Measurements from ENCODE around the gene LRRC30. TPM values are rescaled to one million over a fixed set of nuclear protein-coding genes. Genes with fewer than 3 reads are reported as not detected.

The LRRC30 gene
- total and polyA plus RNA-seq, 11 donors: not detected

GRCh38 chr18:7255054-7255453, 24.2 kb downstream of the LRRC30 start:
- Histone ChIP-seq H3K4me1 (peaks cover 0 to 28% (median 10%) of the 10 kb centered on the region in 12 donors), H3K36me3 (no peaks in the 10 kb centered on the region), H3K4me3 (no peak overlapping the region), H3K27ac (peak overlapping the region in 3 of 12 donors; percentile 46 to 56 (median 46)), H3K27me3 (no peaks in the 10 kb centered on the region), H3K9me3 (no peaks in the 10 kb centered on the region)
- DNase-seq: no peak
- TF ChIP-seq POLR2A (IDR thresholded peaks at IDR 0.05): no peak
- TF ChIP-seq CTCF (IDR thresholded peaks at IDR 0.05): no peak
- intact Hi-C loops (cut with DNase I): no loop called here
- 59 to 71% (median 68%) methylated on average over 8 of the region's 8 CpGs for WGBS, 4 donors
- ATAC-seq: peak in 3 of 4 donors; percentile 33 to 57 (median 44)

DNA sequence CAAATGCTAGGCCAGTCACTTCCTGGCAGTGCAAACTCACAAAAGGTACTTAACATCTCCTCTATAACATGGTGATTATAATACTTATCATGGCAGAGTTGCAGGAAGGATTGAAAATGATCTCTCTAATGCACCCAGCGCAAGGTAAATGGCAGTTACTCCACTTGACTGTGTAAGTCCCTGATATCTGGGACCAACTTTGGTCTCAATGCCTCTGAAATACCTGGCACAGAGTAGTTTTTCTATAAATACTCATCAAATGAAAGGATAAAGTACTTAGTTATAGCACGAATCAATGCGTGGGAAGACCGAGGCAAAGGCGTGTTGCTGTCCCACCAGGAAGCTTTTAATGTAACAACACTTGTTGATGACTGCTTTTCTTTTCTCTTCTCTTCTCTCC, 24.8 kb downstream of the LRRC30 start:
- H3K27me3 ChIP-seq: no peaks in the 10 kb centered on the region
- TF ChIP-seq POLR2A (IDR thresholded peaks at IDR 0.05) (no peak), CTCF (IDR thresholded peaks at IDR 0.05) (no peak)
- ATAC-seq: peak in 2 of 4 donors; percentile 57
- no peaks in the 10 kb centered on the region for H3K9me3 ChIP-seq
- H3K27ac ChIP-seq: peak overlapping the region in 4 of 12 donors; percentile 45 to 56 (median 46)
- intact Hi-C loops (cut with DNase I): no loop called here
- peaks cover 0 to 31% (median 12%) of the 10 kb centered on the region in 12 donors for H3K4me1 ChIP-seq
- H3K36me3 ChIP-seq: no peaks in the 10 kb centered on the region
- H3K4me3 ChIP-seq: no peak overlapping the region
- no peak for DNase-seq
- 42 to 71% (median 64%) methylated on average over 5 of the region's 5 CpGs for WGBS, 4 donors

DNA sequence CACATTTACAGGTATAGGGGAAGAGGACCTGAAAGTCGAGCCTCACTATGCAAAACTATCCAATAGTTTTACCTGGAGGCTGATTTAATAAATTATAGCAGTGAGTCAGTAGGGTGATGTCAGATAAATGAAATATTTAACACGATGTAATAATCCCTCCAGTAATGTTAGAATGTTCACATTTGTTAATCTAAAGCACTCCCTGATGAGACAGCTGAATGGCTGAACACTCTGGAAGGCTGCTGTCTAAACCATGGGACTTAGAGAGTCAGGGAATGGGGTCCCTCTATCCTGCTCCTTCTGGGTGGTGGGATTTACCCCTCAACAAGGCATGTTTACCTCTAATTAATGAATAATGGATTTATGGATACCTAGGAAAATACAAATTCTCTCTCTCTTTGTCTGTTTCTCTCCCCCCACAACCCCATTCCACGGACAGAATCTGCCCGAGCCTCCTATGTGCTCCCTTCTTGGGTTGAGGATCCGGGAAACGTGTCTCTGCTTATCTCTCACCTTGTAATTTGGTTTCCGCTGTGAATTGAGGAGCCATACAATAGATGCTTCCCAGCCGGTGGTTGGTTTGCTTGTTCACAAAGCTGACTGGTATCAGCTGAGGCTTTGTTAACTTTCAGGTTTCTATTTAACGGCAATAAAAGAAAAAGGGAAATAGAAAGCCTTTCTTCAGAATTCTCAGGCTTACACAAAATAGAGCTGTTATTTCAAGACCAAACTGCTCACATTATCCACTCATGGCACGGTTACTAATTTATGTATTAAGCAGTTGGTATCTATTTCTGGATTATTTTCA, 25.9 kb downstream of the LRRC30 start:
- no peak for ATAC-seq
- Histone ChIP-seq H3K27ac (peak overlapping the region in 4 of 12 donors; percentile 5 to 58 (median 36)), H3K4me1 (peaks cover 0 to 31% (median 12%) of the 10 kb centered on the region in 12 donors), H3K36me3 (no peaks in the 10 kb centered on the region), H3K9me3 (no peaks in the 10 kb centered on the region), H3K27me3 (no peaks in the 10 kb centered on the region), H3K4me3 (no peak overlapping the region)
- intact Hi-C loops (cut with DNase I): no loop called here
- WGBS, 4 donors: 58 to 67% (median 65%) methylated on average over 10 of the region's 10 CpGs
- TF ChIP-seq POLR2A (IDR thresholded peaks at IDR 0.05): no peak
- TF ChIP-seq CTCF (IDR thresholded peaks at IDR 0.05): no peak
- DNase-seq: no peak

GRCh38 chr18:7257426-7257740, 26.5 kb downstream of the LRRC30 start:
- H3K27me3 ChIP-seq: no peaks in the 10 kb centered on the region
- H3K9me3 ChIP-seq: no peaks in the 10 kb centered on the region
- intact Hi-C loops (cut with DNase I): no loop called here
- DNase-seq (peak in 1 of 5 donors; percentile 29), ATAC-seq (peak in 3 of 4 donors; percentile 29 to 48 (median 41))
- H3K27ac ChIP-seq: peak overlapping the region in 3 of 12 donors; percentile 5 to 58 (median 56)
- TF ChIP-seq POLR2A (IDR thresholded peaks at IDR 0.05) (no peak), CTCF (IDR thresholded peaks at IDR 0.05) (no peak)
- WGBS, 4 donors: 51 to 60% (median 56%) methylated on average over 3 of the region's 3 CpGs
- peaks cover 0 to 31% (median 12%) of the 10 kb centered on the region in 12 donors for H3K4me1 ChIP-seq
- no peak overlapping the region for H3K4me3 ChIP-seq
- no peaks in the 10 kb centered on the region for H3K36me3 ChIP-seq
